ENCODE results near the gene PRDM2. TPM values are rescaled to one million over a fixed set of nuclear protein-coding genes. Genes with fewer than 3 reads are reported as not detected.
A peak's percentile ranks its signal among the peaks of the same experiment; 100 is the strongest.

Gene PRDM2
- polyA plus RNA-seq, 3 donors = 4.1 to 22.5 (median 7.6) TPM

DNA sequence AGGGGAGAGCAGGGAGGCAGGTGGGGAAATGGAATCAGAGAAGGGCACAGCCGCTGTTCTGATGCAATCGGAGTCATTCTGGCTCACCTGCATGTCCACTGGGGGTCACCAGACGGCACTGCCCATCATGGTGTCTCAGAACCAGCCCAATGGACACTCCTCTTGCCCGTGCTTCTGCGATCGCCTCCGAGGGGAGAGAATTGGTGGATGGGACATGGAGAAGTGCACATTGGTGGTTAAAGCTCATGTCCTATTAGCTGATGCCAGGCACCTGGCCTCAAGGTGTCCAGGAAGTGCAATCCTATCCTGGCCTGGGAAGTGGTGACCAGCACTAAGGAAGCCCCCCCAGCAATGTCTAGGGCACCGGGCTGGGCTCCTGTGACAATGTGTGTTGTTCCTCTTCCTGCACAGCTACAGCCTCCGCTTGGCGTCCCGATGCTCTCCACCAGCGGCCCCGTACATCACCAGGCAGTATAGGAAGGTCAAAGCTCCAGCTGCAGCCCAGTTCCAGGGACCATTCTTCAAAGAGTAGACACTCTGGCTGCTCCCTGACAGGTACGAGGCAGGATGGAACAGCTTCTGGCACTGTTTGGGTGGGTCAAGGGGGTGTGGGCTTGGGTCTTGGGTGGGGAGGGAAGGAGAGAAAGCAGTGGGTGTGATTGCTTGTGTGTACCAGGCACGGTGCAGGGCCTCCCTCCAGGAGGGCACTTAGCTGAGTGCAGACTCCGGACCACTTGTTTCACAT lies 116.2 kb downstream of the PRDM2 start:
- Mint-ChIP-seq H3K27me3 (ENCODE audit: low read depth in 3 of 3) (no peaks in the 10 kb centered on the region), H3K36me3 (peaks cover 25 to 40% of the 10 kb centered on the region in 2 donors), H3K4me1 (peaks cover 6% of the 10 kb centered on the region), H3K9me3 (no peaks in the 10 kb centered on the region), H3K4me3 (no peak overlapping the region), H3K27ac (peak overlapping the region in 1 of 7 donors; percentile 24)
- H3K4me1 ChIP-seq (ENCODE audit: control insufficient read depth in 1 of 2, insufficient read depth in 2 of 2, low read length in 2 of 2) = no peaks in the 10 kb centered on the region
- no peak overlapping the region for H3K4me3 ChIP-seq (replicated peaks in 1 of 3; ENCODE audit: low read depth in 2 of 3, low read length in 3 of 3)
- intact Hi-C loops (cut with micrococcal nuclease) = no loop called here
- DNase-seq = no peak
- WGBS (ENCODE audit: insufficient coverage) = 97% methylated on average over 10 of the region's 16 CpGs
- H4K20me1 ChIP-seq (ENCODE audit: insufficient read depth, low read length) = peaks cover 19% of the 10 kb centered on the region
- no peaks in the 10 kb centered on the region for H3K27me3 ChIP-seq (ENCODE audit: control insufficient read depth in 2 of 2, insufficient read depth in 2 of 2, low read length in 2 of 2)
- H3K27ac ChIP-seq (ENCODE audit: low read depth in 1 of 2, low read length in 2 of 2) = no peak overlapping the region
- H3K79me2 ChIP-seq (ENCODE audit: insufficient read depth, low read length) = no peaks in the 10 kb centered on the region
- H3K9me3 ChIP-seq (replicated peaks in 1 of 2; ENCODE audit: control insufficient read depth in 1 of 2, insufficient read depth in 1 of 2, low read length in 2 of 2) = no peaks in the 10 kb centered on the region
- TF ChIP-seq CTCF (IDR thresholded peaks at IDR 0.05) = no peak
- no peak overlapping the region for H2AFZ ChIP-seq (ENCODE audit: insufficient read depth, low read depth, low read length, poor library complexity, severe bottlenecking)
- H3K9ac ChIP-seq (ENCODE audit: insufficient read depth, low read length, poor library complexity, severe bottlenecking) = no peak overlapping the region
- H3K4me2 ChIP-seq (replicated peaks; ENCODE audit: extremely low read depth, low read length, poor library complexity, severe bottlenecking) = no peak overlapping the region
- peaks cover 4 to 35% of the 10 kb centered on the region in 2 donors for H3K36me3 ChIP-seq (replicated peaks in 1 of 2; ENCODE audit: control insufficient read depth in 1 of 2, insufficient read depth in 2 of 2, low read length in 2 of 2)

DNA sequence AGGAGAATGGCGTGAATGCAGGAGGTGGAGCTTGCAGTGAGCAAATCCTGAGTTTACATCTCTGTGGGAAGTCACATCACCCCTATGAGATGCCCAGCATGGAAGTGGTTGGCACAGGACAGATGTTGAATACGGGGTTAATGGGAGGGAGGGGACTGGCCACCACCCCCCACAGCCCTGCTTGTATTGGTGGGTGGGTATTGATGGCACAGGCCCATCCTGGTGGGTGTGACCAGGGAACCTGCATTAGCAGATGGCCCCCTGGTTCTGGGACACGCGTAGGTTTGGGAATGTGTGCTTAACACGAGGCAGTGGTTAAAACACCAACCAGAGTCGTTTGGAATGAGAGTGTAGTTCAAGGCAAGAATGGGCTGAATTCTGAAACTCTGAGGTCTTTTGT lies 117.9 kb downstream of the PRDM2 start:
- no peak overlapping the region for H3K4me3 ChIP-seq (replicated peaks in 1 of 3; ENCODE audit: low read depth in 2 of 3, low read length in 3 of 3)
- H3K9me3 ChIP-seq (replicated peaks in 1 of 2; ENCODE audit: control insufficient read depth in 1 of 2, insufficient read depth in 1 of 2, low read length in 2 of 2) = no peaks in the 10 kb centered on the region
- Mint-ChIP-seq H3K27me3 (ENCODE audit: low read depth in 3 of 3) (no peaks in the 10 kb centered on the region), H3K4me3 (no peak overlapping the region), H3K9me3 (peaks cover 0 to 2% (median 0%) of the 10 kb centered on the region in 7 donors), H3K36me3 (peaks cover 38 to 54% of the 10 kb centered on the region in 2 donors), H3K27ac (no peak overlapping the region), H3K4me1 (peaks cover 6% of the 10 kb centered on the region)
- H3K27me3 ChIP-seq (ENCODE audit: control insufficient read depth in 2 of 2, insufficient read depth in 2 of 2, low read length in 2 of 2) = no peaks in the 10 kb centered on the region
- intact Hi-C loops (cut with micrococcal nuclease) = no loop called here
- H3K4me1 ChIP-seq (ENCODE audit: control insufficient read depth in 1 of 2, insufficient read depth in 2 of 2, low read length in 2 of 2) = no peaks in the 10 kb centered on the region
- TF ChIP-seq CTCF (IDR thresholded peaks at IDR 0.05) = no peak
- H4K20me1 ChIP-seq (ENCODE audit: insufficient read depth, low read length) = peaks cover 2% of the 10 kb centered on the region
- no peak for DNase-seq
- no peak overlapping the region for H2AFZ ChIP-seq (ENCODE audit: insufficient read depth, low read depth, low read length, poor library complexity, severe bottlenecking)
- H3K79me2 ChIP-seq (ENCODE audit: insufficient read depth, low read length) = no peaks in the 10 kb centered on the region
- no peak overlapping the region for H3K27ac ChIP-seq (ENCODE audit: low read depth in 1 of 2, low read length in 2 of 2)
- H3K9ac ChIP-seq (ENCODE audit: insufficient read depth, low read length, poor library complexity, severe bottlenecking) = no peak overlapping the region
- H3K36me3 ChIP-seq (replicated peaks in 1 of 2; ENCODE audit: control insufficient read depth in 1 of 2, insufficient read depth in 2 of 2, low read length in 2 of 2) = peaks cover 4 to 45% of the 10 kb centered on the region in 2 donors
- no peak overlapping the region for H3K4me2 ChIP-seq (replicated peaks; ENCODE audit: extremely low read depth, low read length, poor library complexity, severe bottlenecking)
- WGBS (ENCODE audit: insufficient coverage) = 94% methylated on average over 2 of the region's 6 CpGs

All from CD14-positive monocyte (primary cell).